Ishikawa (cell line): Measurements from ENCODE around the gene MICALL2.

Source experiments
- CEBPB ChIP-seq: IDR thresholded peaks from 2 replicates; pipeline ENCODE4 v1.6.1; 2012
- CREB1 ChIP-seq: IDR thresholded peaks from 2 replicates; pipeline ENCODE4 v1.6.1; 2012; ENCODE audit warnings: low read depth
- EGR1 ChIP-seq: IDR thresholded peaks from 2 replicates; pipeline ENCODE4 v1.6.1; 2012
- EP300 ChIP-seq: IDR thresholded peaks from 2 replicates; pipeline ENCODE4 v1.6.1; 2012; ENCODE audit warnings: borderline replicate concordance
- FOXM1 ChIP-seq: IDR thresholded peaks from 2 replicates; pipeline ENCODE4 v1.6.1; 2012; ENCODE audit warnings: low read depth, borderline replicate concordance
- NFIC ChIP-seq: IDR thresholded peaks from 2 replicates; pipeline ENCODE4 v1.6.1; 2012
- RAD21 ChIP-seq: IDR thresholded peaks from 2 replicates; pipeline ENCODE4 v1.6.1; 2012; ENCODE audit warnings: low read depth
- REST ChIP-seq: IDR thresholded peaks from 2 replicates; pipeline ENCODE4 v1.6.1; 2012; ENCODE audit warnings: low read depth, mild to moderate bottlenecking
- TAF1 ChIP-seq: IDR thresholded peaks from 2 replicates; pipeline ENCODE4 v1.6.1; 2012; ENCODE audit warnings: low read depth, mild to moderate bottlenecking
- TCF12 ChIP-seq: IDR thresholded peaks from 2 replicates; pipeline ENCODE4 v1.6.1; 2012; ENCODE audit warnings: low read depth
- TEAD4 ChIP-seq: IDR thresholded peaks from 2 replicates; pipeline ENCODE4 v1.6.1; 2012
- YY1 ChIP-seq: IDR thresholded peaks from 2 replicates; pipeline ENCODE4 v1.6.1; 2012; ENCODE audit warnings: low read depth
- ZBTB7A ChIP-seq: IDR thresholded peaks from 2 replicates; pipeline ENCODE4 v1.6.1; 2012; ENCODE audit warnings: low read depth
- TF ChIP-seq, protein P1 (sequence below): IDR thresholded peaks from 2 replicates; pipeline ENCODE4 v1.6.1; 2012

MICALL2 gene

DNA sequence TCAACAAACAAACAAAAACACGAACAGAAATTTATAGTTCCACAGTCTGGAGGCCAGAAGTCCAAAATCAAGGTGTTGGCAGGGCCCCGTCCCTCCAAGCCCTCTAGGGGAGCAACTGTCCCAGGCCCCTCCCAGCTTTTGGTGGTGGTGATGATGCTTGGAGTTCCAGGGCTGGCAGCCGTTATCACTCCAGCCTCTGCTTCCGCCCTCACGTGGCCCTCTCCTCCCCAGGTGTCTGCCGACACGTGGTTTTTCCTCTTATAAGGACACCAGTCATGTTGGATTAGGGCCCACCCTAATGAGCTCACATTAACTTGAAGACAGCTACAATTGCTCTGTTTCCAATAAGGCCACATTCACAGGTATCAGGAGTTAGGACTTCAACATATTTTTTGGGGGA is 49.7 kb downstream of the MICALL2 start:
- TF ChIP-seq REST: no peak
- no peak for TF ChIP-seq RAD21
- no peak for TF ChIP-seq CEBPB
- no peak for TF ChIP-seq YY1
- no peak for TF ChIP-seq EP300

GRCh38 chr7:1408466-1408865 is 50.8 kb downstream of the MICALL2 start:
- TF ChIP-seq TCF12 (no peak), ZBTB7A (no peak), FOXM1 (no peak)
- TF ChIP-seq, protein P1, sequence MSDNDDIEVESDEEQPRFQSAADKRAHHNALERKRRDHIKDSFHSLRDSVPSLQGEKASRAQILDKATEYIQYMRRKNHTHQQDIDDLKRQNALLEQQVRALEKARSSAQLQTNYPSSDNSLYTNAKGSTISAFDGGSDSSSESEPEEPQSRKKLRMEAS: no peak

DNA sequence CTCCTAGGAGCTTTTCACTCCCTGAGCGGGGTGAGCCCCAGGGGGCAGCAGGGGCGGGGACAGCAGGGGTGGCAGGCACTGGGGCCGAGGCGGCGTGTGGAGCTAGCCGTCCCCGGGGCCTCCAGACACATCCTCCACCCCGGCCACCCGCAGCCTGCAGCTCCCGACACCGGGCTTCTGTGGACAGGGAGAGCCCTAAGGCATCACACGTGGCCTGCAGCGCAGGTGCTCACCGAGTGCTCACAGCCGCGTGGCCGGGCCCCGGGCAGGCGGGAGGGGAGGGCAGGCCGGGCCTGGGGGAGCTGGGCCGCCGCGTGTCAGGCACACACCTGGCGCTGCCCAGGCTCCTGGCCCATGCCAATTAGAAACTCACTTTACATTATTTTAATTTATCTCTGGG is 51.4 kb downstream of the MICALL2 start:
- TF ChIP-seq EP300 (no peak), ZBTB7A (no peak), FOXM1 (no peak), TEAD4 (no peak), YY1 (no peak), REST (no peak), EGR1 (no peak), CREB1 (no peak)
- TF ChIP-seq, protein P1: no peak

DNA sequence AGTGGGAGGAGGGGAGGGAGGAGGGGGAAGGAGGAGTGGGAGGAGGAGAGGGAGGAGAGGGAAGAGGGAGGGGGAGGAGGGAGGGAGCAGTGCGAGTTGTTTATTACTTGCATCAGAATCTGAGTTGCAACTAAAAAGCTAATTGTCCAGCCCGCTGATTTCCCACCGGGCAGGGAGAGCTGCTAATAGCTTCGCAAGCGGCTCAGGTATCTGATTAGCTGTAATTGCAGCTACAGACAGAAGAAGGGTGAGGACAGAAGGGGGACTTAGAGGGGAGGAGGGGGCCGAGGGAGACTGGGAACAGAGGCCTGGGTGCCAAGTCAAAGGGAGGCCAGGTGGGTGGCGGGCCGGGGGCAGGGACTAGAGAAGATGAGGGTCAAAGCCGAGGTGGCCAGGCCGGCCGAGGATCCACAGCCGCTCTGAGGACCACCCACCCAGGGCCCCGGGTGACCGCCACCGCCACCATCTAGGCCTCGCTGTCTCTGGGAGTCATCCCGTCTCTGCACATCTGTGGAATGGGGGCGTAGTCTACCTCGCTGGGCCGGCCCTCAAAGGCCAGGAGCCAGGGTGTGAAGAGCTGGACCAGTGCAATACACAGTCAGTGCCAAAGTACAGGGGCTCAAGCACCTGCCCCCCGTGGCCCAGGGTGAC is 54.2 kb downstream of the MICALL2 start:
- TF ChIP-seq TAF1: no peak
- TF ChIP-seq ZBTB7A: no peak
- TF ChIP-seq, protein P1: no peak
- no peak for TF ChIP-seq FOXM1
- TF ChIP-seq NFIC: no peak
- TF ChIP-seq TCF12: no peak
- TF ChIP-seq TEAD4: no peak
- no peak for TF ChIP-seq YY1
- no peak for TF ChIP-seq RAD21
- TF ChIP-seq CEBPB: no peak
- no peak for TF ChIP-seq REST

DNA sequence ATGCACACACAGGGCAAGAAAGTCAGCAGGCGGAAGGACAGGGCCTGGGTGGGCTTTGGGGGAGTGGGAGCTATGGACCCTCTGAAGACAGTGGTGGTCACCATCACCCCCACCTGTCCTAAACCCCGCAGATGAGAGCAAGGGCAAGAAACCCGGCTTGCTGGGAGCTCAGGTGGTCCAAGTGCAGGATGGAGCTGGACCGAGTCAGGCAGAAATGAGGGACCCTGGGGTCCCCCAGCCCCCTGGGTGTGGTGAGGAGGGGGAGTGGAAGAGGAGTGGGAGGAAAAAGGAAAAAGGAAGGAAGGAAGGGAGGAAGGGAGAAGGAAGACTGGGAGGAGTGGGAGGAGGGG is 54.8 kb downstream of the MICALL2 start:
- TF ChIP-seq TCF12 (no peak), FOXM1 (no peak), EGR1 (no peak), EP300 (no peak)
